Measurements from ENCODE around the gene PRKACG.

The PRKACG gene

GRCh38 chr9:69014013-69014412, at the start of gene PRKACG:
Gene PRKACG (minus strand): TSS chr9:69014113. CDS start chr9:69014092, 21 bp downstream.
- no peak for TF ChIP-seq CTCF (IDR thresholded peaks at IDR 0.05)
- intact Hi-C loops (cut with DNase I; ENCODE audit: low total_unique reads), result no loop called here
- Histone ChIP-seq H3K9me3 (no peaks in the 10 kb centered on the region), H3K4me1 (peaks cover 0 to 10% (median 2%) of the 10 kb centered on the region in 4 donors), H3K36me3 (no peaks in the 10 kb centered on the region), H3K27me3 (peaks cover 0 to 3% of the 10 kb centered on the region in 2 donors), H3K27ac (no peak within 1 kb of the TSS), H3K4me3 (no peak within 1 kb of the TSS)
- DNase-seq, result no peak

DNA sequence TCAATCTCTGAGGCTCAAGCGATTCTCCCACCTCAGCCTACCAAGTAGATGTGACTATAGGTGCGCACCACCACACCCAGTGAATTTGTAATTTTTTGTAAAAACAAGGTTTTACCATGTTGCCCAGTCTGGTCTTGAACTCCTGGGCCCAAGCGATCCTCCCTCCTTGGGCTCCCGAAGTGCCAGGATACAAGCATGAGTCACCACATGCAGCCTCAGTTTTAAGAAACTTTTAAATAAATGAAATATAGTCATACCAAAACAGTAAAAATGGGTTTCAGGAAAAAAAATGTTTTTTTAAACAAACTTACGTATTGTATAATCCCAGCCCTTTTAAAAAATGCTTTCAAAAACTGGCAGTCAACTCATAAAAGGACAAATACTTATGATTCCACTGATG, 48.3 kb upstream of the PRKACG start:
- no peak for DNase-seq
- Histone ChIP-seq H3K27ac (peak overlapping the region; percentile 27 to 30), H3K36me3 (peaks cover 0 to 22% (median 7%) of the 10 kb centered on the region in 3 donors), H3K4me3 (no peak overlapping the region), H3K4me1 (peaks cover 0 to 10% (median 0%) of the 10 kb centered on the region in 4 donors), H3K27me3 (no peaks in the 10 kb centered on the region), H3K9me3 (no peaks in the 10 kb centered on the region)
- intact Hi-C loops (cut with DNase I; ENCODE audit: low total_unique reads), result no loop called here
- TF ChIP-seq CTCF (IDR thresholded peaks at IDR 0.05), result no peak

- no peak overlapping the region for H3K27ac ChIP-seq
- peaks cover 0 to 9% (median 7%) of the 10 kb centered on the region in 3 donors for H3K36me3 ChIP-seq
- peaks cover 0 to 10% (median 0%) of the 10 kb centered on the region in 4 donors for H3K4me1 ChIP-seq
- intact Hi-C loops (cut with DNase I; ENCODE audit: low total_unique reads), result no loop called here
- no peak overlapping the region for H3K4me3 ChIP-seq
- H3K9me3 ChIP-seq, result no peaks in the 10 kb centered on the region
- no peaks in the 10 kb centered on the region for H3K27me3 ChIP-seq
- TF ChIP-seq CTCF (IDR thresholded peaks at IDR 0.05), result no peak
- DNase-seq, result no peak
Observed at GRCh38 chr9:69060766-69061165, 46.9 kb upstream of the PRKACG start.

GRCh38 chr9:69058101-69058500, 44.2 kb upstream of the PRKACG start:
- no peak overlapping the region for H3K27ac ChIP-seq
- TF ChIP-seq CTCF (IDR thresholded peaks at IDR 0.05), result no peak
- no peaks in the 10 kb centered on the region for H3K36me3 ChIP-seq
- intact Hi-C loops (cut with DNase I; ENCODE audit: low total_unique reads), result loop anchor here (10.0 kb wide), 1 partner anchor 87 kb away; no protein-coding TSS in a partner anchor
- DNase-seq, result peak in 1 of 2 donors; percentile 20
- no peaks in the 10 kb centered on the region for H3K9me3 ChIP-seq
- no peak overlapping the region for H3K4me3 ChIP-seq
- H3K27me3 ChIP-seq, result no peaks in the 10 kb centered on the region
- peaks cover 0 to 17% (median 3%) of the 10 kb centered on the region in 4 donors for H3K4me1 ChIP-seq

- no peak for DNase-seq
- Histone ChIP-seq H3K27ac (no peak overlapping the region), H3K36me3 (no peaks in the 10 kb centered on the region), H3K4me1 (peaks cover 0 to 17% (median 3%) of the 10 kb centered on the region in 4 donors), H3K9me3 (no peaks in the 10 kb centered on the region), H3K27me3 (no peaks in the 10 kb centered on the region), H3K4me3 (no peak overlapping the region)
- intact Hi-C loops (cut with DNase I; ENCODE audit: low total_unique reads), result loop anchor here (10.0 kb wide), 1 partner anchor 88 kb away; no protein-coding TSS in a partner anchor
- no peak for TF ChIP-seq CTCF (IDR thresholded peaks at IDR 0.05)
Observed at GRCh38 chr9:69056191-69056815, 42.4 kb upstream of the PRKACG start.
